Measurements from ENCODE around the gene PPP1R12C.
A peak's percentile ranks its signal among the peaks of the same experiment; 100 is the strongest.
"Not testable (repeated sequence)": the region's sequence is repeated elsewhere in the genome, so short reads cannot be mapped to it uniquely, and the experiment has no call there.

Gene PPP1R12C

DNA sequence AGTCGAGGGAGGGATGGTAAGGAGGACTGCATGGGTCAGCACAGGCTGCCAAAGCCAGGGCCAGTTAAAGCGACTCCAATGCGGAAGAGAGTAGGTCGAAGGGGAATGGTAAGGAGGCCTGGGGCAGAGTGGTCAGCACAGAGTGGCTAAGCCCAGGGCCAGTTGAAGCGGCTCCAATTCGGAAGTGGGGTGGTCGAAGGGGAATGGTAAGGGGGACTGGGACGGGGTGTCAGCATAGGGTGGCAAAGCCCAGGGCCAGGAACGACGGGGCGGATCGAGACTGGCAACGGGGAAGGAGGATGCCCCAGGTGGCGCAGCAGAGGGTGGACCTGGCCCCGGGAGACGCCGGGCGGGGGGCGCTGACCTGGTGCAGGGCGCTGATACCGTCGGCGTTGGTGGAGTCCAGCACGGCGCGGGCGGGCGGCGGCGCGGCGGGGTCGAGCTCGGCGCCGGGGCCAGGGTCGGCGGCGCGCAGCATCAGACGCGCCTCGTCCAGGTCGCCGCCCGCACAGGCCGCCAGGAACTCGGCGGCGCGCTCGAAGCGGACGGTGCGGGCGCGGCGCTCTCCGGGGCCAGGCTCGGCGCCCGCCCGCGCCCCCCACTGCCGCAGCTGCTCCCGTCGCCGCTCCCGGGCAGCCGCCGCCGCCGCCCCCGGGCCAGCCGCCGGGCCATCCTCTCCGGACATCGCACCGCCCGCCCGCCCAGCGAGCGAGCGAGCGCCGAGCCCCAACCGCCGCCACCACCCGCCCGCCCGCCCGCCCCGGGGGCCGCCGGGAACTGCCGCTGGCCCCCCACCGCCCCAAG, at the start of gene PPP1R12C:
Gene PPP1R12C, minus strand, starts transcription at position 779 of the 804 bp plus-strand sequence. Its CDS starts 94 bp downstream, at position 685.
- DNase-seq = no peak

GRCh38 chr19:55166530-55167268, 49.3 kb upstream of the PPP1R12C start, which contains the start of gene DNAAF3:
DNAAF3 (minus strand) TSS chr19:55166613; CDS start chr19:55166413, 200 bp downstream.
- DNase-seq = peak; percentile 95

GRCh38 chr19:55165952-55166529, 48.6 kb upstream of the PPP1R12C start:
- no peak for DNase-seq

GRCh38 chr19:55161571-55162322, 44.3 kb upstream of the PPP1R12C start:
- DNase-seq = no peak

GRCh38 chr19:55160986-55161365, 43.5 kb upstream of the PPP1R12C start:
- no peak for DNase-seq

- peak; percentile 40 for DNase-seq
These were observed 42.9 kb upstream of the PPP1R12C start for GRCh38 chr19:55160128-55160985.

DNA sequence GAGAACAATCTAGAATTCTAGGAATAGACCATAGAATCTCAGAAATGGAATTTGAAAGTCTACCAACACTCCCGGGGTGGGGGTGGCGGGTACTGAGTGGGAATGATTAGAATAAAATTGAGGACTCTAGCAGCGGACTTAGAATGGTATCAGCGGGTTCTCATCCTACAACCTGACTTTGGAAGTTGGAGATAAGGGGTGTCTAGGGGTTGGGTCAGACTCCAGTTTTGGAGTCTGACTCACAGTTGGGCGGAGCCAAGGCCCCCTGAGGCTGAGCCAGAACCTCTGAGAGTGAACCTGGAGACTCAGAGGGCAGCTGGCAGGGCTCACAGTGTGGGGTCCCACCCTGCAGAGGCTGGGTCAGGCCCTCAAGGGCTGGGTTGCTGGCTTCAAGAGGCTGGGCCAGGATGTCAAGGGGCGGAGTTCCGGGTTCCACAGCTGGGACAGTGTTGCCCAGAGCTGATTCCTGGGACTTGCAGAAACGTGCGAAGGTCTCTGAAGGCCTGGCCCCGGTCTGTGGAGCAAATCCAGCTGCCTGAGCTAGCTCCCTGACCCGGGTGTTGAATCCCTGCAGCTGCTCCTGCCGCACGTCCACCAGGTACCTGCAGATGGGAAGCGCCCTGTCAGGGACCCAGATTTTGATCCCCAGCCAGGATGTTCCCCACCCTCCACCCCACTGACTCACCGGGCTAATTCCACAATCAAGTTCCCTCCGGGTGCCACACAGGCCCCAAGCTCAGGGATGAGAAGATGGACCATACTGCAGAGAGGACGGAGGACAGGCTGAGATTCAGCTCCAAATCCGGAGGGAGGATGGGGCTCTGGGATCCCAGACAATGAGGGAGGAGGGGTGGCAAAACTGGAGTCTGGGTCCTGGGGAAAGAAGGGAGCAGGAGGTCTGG, 41.7 kb upstream of the PPP1R12C start:
- no peak for DNase-seq

- DNase-seq = no peak
These were observed 41.0 kb upstream of the PPP1R12C start for GRCh38 chr19:55158423-55158822.

DNA sequence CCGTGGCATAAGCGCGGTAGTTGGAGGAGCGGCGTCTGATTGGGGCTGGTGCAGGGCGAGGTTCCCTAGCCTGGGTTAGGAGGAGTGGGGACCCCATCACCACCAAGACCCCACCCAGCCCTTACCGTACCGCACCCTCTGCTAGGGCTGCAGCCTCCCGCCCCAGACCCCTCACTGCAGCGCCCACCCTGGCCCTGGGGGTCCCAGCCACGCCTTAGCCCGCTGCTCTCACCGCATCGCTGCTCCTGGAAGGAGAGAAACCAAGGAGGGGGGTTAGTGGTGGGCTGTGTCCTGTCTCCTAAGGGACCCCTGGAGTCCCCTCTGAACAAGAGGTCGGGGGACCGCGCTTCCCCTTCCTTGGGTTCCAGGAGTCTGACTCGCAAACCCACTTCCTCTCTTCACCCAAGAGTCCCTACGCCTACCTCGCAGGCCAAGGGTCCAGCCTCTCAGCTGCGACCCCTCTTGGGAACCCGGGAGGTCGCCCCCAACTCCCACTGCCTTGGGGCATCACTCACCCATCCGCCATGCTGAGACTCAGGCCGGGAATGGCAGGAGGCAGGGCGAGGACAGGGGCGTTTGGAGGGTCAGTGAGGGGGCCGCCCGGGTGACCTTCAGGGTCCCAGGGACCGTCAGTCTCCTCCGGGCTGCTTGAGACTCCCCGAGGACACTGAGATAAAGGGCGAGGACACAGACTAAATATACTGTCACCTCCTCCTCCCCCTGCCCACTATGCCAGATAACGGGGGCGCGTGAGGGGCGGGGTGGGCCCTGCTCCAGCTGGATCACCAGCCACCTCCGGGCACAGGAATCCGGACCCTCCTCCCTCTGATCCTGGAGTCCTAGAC, 39.8 kb upstream of the PPP1R12C start, which contains the start of gene TNNI3:
Gene TNNI3, minus strand, starts transcription at position 669 of the 845 bp plus-strand sequence. Its CDS starts 143 bp downstream, at position 526.
- DNase-seq = no peak

DNA sequence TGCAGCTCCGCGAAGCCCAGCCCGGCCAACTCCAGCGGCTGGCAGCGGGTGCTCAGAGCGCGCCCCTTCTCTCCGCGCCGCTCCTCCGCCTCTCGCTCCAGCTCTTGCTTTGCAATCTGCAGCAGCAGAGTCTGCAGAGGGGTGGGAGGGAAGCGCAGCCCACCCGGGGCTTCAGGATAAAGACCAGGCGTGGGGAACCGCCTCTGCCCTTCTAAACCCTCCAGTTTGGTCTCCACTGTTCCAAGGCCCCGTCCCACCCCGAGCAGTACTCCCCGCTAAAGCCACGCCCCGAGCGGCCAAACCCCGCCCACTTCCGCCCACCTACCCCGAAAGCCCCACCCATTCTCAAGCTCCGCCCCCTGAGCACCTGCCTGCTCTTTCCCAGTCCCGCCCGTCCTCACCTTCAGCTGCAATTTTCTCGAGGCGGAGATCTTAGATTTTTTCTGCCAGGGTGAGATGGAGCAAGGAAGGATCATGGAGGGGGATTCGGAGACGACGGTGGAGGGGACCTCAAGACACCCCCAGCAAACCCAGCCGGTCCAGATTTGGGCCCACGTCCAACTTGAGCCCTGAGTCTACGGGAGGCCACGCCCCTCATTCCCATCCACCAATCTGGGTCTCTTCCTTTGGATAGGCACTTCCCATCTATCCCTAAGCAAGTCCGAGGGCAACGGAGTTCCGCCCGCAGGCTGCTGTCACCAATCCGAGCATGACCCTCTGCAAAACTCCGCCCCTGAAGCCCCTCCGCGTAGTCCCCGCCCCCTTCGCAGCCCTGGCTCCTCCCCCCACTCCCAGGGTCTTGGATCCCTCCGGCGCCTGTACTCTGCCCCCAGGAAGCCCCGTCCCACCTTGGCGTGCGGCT, 39.0 kb upstream of the PPP1R12C start:
- DNase-seq = no peak

DNA sequence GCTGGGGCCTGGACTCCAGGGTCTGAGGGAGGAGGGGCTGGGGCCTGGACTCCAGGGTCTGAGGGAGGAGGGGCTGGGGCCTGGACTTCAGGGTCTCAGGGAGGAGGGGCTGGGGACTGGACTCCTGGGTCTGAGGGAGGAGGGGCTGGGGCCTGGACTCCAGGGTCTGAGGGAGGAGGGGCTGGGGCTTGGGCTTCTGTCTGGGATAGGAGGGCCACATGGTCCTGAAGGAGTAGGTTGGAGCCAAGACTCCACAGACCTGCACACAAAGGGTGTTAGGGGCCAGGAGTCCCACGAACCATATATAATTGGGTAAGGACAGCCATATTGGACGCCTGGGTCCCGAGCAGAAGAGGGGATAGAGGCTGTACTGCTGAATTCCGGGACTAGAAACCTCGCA, 38.3 kb upstream of the PPP1R12C start:
- not testable (repeated sequence) for DNase-seq

DNA sequence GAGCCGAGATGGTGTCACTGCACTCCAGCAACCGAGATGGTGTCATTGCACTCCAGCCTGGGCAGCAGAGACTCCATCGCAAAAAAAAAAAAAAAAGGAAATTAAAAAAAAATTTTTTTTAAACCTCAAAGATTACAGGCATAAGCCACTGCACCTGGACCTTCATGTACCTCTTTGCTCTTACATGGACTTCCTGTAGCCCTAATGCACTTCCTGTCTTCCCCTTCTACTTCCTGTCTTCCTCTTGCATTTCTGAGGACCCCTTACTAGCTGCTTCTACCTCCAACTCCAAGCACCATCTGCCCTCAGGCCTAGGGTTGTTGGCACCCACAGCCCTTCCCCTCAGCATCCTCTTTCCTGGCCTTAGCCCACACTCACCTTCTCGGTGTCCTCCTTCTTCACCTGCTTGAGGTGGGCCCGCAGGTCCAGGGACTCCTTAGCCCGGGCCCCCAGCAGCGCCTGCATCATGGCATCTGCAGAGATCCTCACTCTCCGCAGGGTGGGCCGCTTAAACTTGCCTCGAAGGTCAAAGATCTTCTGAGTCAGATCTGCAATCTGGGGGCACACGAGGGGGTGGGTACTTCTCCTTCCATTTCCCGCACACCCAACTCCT, 36.3 kb upstream of the PPP1R12C start:
- DNase-seq = no peak

GRCh38 chr19:55152017-55152416, 34.6 kb upstream of the PPP1R12C start:
- no peak for DNase-seq

DNA sequence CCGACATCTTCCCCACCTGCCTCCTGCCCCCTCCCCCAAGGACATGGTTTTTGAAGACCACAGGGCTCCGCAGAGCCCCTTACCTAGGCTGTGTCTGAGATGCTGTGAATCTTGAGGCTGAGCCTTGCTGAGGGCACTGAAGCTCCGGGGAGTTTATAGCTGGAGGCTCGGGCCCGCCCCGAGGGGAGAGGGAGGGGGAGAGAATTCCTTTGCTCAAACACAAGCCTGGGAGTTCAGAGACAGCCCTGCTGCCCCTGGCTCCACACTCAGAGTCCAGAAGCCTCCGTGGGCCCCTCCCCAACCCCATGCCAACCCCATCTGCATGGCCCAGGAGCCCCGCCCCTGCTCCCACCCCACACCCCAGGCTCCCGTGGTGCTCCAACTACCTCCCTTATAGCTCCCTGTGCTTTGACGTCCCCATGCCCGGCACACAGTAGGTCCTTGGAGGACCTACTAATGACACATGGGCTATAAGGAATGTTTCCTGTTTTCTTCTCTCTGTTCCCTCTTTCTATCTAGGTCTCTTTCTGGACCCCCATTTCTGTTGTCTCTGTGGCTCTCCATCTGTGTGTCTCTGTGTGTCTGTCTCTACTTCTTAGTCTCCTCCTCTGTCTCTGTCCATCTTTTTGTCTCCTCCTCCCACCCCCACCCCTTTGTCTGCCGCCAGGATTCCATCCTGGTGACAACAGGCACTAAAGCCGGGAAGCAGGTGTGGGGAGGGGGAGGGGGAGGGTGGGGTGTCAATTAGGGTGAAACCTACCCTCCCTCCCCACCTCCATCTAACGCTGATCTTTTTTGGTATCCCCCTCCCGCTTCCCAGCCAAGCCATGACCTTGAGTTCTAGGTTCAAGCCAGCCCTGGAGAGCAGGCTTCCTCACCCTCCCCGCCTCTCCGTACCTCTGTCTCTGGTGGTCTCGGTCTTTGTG, 31.9 kb upstream of the PPP1R12C start, which contains the start of gene TNNT1:
Gene TNNT1, minus strand, starts transcription at position 129 of the 926 bp plus-strand sequence. CDS start 2,049 bp downstream, outside the sequence.
- no peak for DNase-seq

- no peak for DNase-seq
These were observed 30.3 kb upstream of the PPP1R12C start for GRCh38 chr19:55147545-55148251.

DNA sequence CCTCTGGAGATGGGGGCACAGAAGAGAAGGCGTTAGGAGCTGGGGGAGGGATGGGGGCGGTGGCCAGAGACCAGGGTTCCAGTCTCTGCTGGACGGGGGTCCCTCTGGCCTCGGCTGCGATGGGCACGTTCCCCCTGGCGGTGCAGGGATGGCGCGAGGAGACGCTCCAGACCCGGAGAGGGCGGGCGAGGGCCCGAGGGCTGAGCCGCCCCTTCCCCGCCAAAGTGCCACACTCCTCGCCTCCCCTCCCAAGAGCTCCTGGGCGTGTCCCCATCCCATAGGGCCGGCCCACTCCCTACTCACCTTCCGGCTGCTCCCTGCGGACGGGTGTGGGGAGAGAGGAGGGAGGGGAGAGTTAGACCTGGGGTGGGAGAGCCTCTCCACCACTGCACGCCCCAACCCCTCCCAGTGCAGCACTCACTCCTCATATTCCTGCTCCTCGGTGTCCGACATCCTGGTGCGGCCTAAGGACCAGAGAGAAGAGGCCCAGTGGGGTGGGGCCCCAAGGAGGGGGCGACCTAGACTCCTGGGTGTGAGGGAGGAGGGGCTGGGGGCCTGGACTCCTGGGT, 29.4 kb upstream of the PPP1R12C start:
- DNase-seq = no peak

All from amniotic stem cell (primary cell).